Stimulated activated CD8-positive, alpha-beta memory T cell treated with anti-CD3 and anti-CD28 coated beads, Interleukin-2, amount 100 ng/mL, for 1 hour (primary cell): ENCODE data around the gene SCYGR8.
"Not testable (repeated sequence)": the region's sequence is repeated elsewhere in the genome, so short reads cannot be mapped to it uniquely, and the experiment has no call there.

Source experiments
- DNase-seq, 2 donors: peaks; one replicate each; pipeline ENCODE4 v3.0.0-alpha.2; 2020; ENCODE audit warnings: low read depth in 2 of 2

Gene SCYGR8, protein sequence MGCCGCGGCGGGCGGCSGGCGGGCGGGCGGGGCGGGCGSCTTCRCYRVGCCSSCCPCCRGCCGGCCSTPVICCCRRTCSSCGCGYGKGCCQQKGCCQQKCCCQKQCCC

DNA sequence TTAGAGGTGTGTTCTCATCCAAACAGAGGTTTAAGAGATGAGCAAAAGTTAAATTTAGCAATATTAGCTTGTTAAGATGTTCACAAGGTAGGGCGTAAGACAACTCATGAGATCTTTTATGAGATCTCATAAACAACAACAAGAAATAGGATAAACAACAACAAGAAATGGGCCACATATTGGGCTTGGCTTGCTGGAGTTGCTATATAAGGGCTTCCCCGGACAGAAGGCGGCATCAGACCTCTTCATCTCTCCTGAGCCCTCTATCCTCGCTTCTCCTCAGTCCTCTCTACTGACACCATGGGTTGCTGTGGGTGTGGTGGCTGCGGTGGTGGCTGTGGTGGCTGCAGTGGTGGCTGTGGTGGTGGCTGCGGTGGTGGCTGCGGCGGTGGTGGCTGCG lies at the start of gene SCYGR8:
SCYGR8 (plus strand) TSS at position 301 of the 400 bp plus-strand sequence; CDS start at position 301, 0 bp downstream.
- DNase-seq: no peak

DNA sequence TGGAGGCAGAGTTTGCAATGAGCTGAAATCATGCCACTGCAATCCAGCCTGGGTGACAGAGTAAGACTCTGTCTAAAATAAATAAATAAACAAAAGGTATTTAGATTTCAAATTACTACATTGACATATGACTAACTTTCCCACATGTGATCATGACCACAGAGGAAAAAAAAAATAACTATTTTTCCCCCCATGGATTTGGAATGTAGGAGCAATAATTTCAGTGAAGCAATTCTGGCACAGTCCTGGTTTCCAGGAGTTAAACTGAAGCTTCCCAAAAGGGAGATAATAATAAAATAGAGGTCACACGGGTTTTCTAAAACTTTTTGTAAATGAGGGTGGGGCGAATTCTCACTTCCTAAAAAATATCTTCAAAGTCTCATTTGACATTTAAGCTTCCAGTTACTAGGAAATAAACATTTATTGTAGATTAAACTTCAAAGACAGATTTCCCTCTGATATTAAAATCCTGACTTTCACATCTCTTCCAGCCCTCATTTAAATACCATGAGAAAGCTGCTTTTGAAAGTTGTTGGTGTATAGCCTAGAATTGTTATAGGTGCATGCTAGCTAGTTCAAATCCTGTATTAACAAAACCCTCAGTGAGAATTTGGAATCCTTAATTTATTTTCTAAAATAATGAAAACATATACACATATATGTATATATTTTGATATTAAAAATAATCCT lies 48.6 kb upstream of the SCYGR8 start:
- no peak for DNase-seq

DNA sequence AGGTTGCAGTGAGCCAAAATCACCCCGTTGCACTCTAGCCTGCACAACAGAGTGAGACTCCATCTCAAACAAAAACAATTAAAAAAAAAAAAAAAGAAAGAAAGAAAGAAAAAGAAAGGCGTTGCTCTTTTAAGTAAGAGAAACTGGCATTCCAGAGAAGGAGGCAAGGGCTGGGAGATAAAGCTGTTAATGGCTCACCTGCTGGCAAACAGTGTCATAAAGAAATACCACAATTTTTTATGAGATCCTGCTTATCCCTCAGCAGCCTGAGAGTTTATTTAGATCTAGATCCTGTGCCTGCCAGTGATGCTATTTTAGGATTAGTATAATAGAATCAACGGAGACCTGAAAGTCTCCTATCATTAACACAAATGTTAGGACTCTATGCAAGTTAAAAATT lies 44.1 kb upstream of the SCYGR8 start:
- no peak for DNase-seq

DNA sequence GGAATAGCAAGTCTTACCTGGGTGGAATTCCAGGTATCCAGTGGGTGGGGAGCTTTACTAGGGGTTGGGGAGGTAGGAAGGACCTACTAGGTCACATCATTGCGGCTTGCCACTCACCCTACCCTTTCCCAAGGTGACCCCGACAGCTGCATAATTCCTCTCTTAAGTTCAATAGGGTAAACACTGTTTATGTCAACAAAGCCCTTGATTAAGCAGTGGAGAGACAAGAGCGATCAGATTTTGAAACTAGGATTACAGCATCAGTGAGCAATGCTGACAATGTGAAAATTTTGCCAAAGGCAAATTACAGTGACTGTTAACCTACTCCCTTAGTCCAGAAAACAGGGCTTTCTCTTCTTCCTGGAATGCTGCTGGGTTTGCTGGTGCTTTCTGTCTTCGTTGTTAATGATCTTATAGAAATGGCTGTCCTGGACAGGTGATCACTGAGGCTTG lies 42.4 kb upstream of the SCYGR8 start:
- DNase-seq: no peak

DNA sequence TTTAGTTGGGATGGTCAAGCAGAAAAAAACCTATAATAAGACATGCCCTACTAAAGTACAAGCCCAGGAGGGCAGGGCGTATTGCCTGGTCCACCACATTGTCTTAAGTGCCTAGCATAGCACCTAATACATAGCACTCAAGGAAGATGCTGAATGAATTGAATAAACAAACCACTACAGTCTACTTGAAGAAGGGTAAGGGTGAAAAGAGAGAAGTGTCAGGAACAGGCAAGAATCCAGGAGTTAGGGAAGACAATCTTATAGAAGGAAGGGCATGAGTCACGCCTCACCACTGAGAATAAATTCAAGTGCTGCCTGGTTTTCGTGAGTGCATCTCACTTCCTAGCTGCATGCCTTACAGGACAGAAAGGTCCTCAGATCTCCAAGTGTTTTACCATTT lies 41.7 kb upstream of the SCYGR8 start:
- no peak for DNase-seq

DNA sequence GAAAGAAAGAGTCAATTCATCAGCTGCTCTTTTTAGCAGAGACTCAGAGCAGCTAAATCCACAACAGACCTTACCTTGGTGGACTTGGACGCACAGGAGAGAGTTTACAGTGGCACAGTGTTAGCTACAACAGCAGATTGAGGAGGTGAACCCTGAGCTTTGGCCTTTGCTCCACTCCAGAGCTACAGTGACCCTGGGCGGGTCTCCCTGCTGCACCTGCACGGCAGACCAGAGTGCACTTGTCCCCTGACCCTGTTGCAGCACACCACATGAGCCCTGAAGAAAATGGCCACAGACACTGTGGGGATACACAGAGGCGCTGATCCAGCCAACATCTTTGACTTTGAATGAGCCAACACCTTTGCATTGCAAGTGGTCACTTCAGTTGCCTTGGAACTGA lies 38.8 kb upstream of the SCYGR8 start:
- no peak for DNase-seq

DNA sequence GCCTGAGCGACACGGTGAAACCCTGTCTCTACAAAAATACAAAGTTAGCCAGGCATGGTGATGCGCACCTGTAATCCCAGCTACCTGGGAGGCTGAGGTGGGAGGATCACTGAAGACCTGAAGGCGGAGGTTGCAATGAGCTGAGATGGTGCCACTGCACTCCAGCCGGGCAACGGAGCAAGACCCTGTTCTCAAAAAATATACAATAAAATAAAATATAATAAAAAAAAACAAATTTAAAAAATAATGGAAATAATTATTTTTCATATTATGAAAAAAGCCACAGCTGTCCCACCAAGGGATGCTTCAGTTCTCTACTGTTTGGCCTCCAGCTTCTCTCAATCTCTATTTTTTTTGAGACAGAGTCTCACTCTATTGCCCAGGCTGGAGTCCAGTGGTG lies 38.3 kb upstream of the SCYGR8 start:
- DNase-seq: no peak

DNA sequence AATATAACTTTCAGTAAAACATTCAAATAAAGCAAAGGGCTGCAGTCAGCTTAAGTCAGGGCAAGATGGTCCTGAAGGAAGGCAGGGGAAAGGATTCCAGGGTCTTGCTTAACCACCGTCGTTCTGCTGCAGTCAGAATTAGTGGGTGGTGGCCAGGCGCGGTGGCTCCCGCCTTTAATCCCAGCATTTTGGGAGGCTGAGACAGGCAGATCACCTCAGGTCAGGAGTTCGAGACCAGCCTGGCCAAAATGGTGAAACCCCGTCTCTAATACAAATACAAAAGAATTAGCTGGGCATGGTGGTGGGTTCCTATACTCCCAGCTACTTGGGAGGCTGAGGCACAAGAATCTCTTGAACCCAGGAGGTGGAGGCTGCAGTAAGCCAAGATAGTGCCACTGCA lies 34.7 kb upstream of the SCYGR8 start:
- DNase-seq: no peak

DNA sequence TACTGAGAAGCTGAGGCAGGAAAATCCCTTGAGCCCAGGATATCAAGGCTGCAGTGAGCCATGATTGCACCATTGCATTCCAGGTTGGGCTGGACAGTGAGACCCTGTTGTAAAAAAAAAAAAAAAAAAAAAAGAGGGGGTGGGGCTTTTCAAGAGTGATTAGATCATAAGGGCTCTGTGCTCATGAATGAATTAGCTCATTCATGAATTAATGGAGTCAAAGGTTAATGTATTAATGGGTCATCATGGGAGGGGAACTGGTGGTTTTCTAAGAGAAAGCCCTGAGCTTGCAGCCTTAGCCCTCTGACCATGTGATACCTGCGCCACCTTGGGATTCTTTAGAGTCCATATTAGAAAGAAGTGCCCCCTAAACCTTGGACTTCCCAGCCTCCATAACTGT lies 32.4 kb upstream of the SCYGR8 start:
- no peak for DNase-seq

DNA sequence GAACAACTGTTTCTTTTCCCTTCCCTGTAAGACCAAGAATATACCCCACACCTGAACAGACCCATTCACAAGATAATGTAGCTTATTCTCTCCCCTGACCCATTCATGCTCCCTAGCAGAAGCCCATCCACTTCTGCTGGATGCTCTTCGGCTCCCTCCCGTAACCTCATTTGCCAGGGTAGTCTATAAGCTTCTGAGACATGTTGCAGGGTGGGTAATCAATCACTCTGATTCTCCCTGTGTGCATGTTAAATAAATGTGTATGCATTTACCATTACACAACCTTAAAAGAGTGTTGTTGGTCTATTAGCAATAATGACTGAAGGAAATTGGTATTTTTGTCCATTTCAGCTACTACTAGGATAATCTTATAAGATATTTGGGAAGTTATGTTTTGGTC lies 29.2 kb upstream of the SCYGR8 start:
- no peak for DNase-seq

DNA sequence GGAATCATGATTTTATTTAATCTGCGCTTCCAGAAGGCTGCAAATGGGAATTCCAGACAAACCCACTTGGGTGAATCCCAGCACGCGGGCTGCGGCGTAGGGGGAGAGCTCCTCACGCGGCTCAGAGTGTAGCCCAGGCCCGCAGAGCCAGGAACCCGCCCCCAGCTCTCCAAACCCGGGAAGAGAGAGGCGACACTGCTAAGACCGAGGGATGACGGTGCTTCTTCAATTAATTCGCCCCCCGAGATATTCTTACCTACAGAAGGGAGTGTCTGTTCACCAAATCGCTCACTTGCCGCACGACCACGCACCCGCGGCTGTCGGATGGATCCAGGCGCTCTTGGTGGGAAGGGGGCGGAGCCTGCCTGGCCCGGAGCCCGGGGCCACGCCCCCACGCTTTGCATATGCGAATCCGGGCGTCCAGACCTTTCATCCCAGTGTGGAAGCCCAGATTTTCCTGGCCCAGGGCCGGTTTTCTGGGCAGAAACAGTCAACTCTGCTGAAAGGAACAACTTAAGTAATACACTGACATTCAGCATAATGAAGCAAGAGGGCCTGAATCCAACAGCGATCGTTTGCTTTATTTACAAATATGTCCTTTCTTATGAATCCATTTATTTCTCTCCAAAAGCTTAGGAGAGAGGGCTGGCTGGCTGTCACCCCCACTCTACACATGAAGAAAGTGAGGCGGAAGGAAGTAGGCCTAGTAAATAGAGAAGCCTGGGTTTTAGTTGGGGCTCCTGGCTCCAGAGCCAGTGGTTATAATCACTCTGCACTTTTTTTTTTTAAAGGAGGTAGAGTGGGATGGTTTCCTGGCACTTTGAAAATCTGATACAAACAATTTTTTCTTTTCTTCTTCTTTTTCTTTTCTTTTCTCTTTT lies 27.8 kb upstream of the SCYGR8 start, which contains the start of gene SLC19A3:
SLC19A3 (minus strand) TSS at position 342 of the 881 bp plus-strand sequence. CDS start 15,710 bp downstream, outside the sequence.
- DNase-seq: no peak

DNA sequence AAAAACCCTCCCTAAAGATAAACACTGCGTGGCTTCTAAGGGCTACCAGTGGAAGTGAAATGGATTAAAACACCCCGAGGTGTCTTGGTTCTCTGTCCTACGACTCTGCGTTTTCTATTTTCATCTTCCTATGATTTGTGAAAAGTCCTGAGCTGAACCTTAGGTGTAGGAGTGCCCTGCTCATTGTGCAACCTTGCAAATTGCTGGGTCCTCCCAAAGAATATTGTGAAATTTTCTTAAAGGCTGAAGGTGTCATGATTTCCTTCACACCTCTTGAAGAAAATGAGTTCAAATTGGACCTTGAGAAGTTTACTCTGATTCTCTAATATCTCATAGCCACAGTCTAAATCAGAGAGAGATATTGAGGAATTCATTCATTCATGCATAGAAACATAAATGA lies 26.1 kb upstream of the SCYGR8 start:
- no peak for DNase-seq

DNA sequence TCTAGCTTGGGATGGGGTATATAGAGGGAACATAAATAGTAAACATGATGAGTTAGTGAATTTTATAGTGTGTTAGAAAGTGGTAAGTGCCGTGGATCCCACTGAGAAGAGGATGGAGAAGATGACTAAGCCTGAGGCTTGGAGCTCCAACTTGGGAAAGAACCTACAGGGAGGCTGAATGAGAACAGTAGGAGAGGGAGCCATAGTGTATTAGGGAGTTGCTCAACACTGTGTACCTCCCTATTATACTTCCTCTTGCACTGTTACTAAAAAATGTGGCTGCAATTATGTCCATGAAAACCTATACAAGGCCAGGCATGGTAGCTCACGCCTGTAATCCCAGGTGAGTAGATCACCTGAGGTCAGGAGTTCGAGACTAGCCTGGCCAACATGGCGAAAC lies 25.0 kb upstream of the SCYGR8 start:
- no peak for DNase-seq

DNA sequence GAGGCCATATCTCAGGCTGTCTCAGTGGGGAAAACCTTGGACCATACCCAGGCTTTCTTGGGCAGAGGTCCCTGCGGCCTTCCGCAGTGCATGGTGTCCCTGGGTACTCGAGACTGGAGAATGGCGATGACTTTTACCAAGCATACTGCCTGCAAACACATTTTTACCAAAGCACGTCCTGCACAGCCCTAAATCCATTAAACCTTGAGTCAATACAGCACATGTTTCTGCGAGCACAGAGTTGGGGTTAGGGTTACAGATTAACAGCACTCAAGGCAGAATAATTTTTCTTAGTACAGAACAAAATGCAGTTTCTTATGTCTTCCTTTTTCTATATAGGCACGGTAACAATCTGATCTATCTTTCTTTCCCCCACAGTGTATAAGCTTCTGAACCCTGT lies 22.9 kb upstream of the SCYGR8 start:
- not testable (repeated sequence) for DNase-seq

DNA sequence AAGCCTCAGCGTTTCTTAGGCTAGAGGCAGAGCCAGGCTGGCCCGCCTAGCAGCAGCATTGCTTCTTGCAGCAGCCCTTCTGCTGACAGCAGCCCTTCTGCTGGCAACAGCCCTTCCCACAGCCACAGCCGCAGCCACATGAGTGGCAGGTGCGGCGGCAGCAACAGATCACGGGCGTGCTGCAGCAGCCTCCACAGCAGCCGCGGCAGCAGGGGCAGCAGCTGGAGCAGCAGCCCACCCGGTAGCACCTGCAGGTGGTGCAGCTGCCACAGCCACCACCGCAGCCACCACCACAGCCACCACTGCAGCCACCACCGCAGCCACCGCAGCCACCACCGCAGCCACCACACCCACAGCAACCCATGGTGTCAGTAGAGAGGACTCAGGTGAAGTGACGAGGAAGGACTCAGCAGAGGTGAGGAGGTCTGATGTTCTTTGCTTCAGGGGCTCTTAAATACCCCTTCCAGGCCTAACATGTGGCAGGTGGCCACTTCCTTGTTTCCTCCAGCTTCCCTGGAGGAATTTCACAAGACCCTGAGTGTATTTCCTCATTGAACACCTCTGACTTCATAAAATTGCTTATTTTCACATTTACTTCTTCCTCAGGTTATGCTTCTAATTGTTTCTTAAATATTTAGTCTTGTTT lies 21.2 kb upstream of the SCYGR8 start, which contains the start of gene SCYGR6:
SCYGR6 (minus strand) TSS at position 364 of the 646 bp plus-strand sequence; CDS start at position 364, 0 bp downstream.
- DNase-seq: no peak

DNA sequence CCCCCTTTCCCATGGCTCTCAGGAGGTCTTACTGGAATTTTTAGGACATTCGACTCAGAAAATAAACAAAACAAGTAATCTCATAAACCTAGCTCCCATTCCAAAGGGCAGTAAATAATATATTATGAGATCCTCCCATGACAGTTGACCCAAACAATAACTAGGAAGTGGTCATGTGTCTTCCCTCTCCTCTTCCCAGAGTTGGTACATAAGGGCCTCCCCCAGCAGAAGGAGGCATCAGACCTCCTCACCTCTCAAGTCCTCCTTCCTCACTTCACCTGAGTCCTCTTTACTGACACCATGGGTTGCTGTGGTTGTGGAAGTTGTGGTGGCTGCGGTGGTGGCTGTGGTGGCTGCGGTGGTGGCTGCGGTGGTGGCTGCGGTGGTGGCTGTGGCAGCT lies 17.7 kb upstream of the SCYGR8 start, which contains the start of gene SCYGR7:
SCYGR7 (plus strand) TSS at position 301 of the 400 bp plus-strand sequence; CDS start at position 301, 0 bp downstream.
- DNase-seq: no peak

DNA sequence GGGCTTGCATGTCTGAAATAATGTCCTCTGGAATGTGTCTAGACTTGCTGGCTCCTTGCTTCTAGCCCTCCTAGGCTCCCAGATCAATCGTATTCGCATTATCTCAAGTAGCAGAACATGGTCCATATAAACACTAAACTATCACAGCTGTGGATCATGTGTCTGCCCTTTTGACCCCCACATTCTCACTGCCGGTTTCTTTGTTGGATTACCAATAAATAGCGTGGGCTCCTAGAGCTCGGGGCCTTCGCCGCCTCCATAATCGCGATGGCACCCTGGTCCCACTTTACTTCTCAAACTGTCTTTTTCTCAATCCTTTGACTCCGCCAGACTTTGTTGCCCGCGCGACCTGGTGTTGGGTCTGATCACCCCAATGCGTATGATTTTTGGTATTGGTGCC lies 6.3 kb upstream of the SCYGR8 start:
- DNase-seq: no peak

DNA sequence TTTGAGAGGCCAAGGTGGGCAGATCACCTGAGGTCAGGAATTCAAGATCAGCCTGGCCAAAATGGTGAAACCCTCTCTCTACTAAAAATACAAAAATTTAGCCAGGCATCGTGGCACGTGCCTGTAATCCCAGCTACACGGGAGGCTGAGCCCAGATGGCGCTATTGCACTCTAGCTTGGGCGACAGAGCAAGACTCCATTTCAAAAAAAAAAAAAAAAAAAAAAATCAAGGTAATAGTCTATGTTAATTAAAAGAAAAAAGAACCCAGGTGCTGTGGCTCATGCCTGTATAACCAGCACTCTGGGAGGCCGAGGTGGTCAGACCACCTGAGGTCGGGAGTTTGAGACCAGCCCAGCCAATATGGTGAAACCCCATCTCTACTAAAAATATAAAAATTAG lies 5.0 kb upstream of the SCYGR8 start:
- DNase-seq: not testable (repeated sequence)

DNA sequence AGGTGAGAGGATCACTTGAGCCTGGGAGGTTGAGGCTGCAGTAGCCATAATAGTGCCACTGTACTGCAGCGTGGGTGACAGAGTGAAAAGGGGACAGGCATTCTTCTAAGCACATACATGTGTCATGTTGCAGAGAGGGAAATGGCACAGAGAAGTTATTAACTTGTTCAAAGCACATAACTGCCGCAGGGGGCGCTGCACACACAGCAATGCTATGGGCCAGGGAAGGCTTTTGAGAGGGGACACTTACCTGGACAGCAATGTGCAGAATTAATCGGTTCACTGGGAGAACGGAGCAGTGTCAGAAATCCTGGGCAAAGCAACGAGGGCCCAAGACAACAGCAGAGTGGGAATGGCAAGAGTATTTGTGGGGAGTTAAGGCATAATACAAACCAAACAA lies 2.4 kb downstream of the SCYGR8 start:
- no peak for DNase-seq

DNA sequence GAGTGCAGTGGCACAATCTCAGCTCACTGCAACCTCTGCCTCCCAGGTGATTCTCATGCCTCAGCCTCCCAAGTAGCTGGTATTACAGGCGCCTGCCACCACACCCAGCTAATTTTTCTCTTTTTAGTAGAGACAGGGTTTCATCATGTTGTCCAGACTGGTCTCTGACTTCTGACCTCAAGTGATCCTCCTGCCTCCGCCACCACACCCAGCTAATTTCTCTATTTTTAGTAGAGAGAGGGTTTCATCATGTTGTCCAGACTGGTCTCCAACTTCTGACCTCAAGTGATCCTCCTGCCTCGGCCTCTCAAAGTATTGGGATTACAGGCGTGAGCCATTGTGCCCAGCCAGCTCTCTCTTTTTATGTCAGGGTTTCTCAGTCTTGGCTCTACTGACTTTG lies 10.6 kb downstream of the SCYGR8 start:
- not testable (repeated sequence) for DNase-seq

DNA sequence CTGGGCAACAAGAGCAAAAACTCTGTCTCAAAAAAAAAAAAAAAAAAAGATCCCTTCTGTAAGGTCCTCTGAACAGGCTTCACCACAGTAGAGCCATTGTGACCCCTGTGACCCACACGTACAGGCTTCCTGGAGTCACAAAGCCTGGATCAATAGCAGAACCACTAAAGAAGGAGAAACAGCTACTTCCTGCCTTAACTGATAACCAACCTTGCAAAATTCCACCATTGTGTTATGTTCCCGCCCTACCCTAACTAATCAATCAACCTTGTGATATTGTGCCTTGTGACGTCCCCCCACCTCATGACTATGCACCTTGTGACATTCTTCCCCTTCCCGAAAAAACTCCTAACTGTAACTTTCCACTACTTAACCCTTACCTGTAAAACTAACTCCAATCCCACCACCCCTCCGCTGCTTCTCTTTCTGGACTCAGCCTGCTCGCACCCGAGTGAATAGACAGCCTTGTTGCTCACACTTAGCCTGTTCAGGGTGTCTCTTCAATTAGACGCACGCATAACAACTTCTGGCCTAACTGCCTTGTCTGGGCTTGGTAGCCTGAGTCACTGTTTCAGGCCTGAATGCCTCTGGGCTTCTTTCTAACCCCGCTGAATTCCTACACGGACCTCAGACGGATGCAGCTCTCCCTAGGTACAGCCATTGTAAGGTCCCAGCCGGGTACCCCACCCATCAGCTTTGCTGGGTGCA lies 13.9 kb downstream of the SCYGR8 start:
- DNase-seq: no peak
